ENCODE measurements around the gene UTP18. TPM values are rescaled to one million over a fixed set of nuclear protein-coding genes. Genes with fewer than 3 reads are reported as not detected.
A peak's percentile ranks its signal among the peaks of the same experiment; 100 is the strongest.

The UTP18 gene
- total and polyA plus RNA-seq, 9 of the 15 experiments (the other 6 are each of a cell fraction or from before 2014, with no cell fraction given) = 31.1 to 99.2 (median 66.7) TPM

DNA sequence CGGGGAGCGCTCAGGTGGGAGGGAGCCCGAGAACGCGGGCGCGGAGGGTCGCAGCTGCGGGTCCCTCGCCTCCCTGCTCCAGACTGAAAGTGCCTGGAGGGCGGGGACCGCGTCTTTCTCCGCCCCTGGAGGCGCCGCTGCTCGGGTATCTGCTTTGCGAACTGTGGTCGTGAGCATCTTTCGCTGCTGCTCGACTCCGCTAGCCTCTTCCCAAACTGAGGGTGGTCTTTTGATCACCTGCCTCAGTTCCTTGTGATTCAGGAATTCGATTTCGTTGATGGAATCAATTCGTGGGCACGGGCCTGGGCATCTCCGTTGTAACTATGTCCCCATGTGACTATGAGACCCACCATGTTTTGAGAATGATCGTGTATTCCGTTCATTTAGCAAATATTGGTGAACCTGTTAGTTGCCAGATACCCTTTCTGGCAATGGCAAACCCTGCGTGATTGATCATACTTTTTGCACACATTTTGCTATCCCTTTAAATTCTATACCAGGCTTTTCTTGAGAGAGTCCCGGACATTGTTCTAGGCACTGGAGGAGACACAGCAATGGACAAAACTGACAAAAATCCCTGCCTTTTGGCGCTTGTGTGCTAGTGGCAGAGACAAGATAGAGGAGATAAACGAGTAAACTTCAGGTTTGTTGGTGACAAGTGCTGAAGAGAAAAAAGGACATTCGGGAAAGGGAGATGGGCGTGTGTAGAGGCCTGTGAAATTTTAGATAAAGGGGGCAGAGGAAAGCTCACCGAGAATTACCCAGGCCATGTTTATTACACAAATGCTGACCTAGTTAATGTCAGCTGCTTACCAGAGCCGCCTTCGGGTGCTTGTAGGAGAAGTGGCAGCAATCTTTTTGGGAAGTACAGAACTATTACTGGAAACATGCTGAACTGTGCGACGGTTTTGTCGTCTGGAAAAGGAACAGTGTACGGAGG lies 948 bp downstream of the UTP18 start (continued):
- TF ChIP-seq, protein P1, sequence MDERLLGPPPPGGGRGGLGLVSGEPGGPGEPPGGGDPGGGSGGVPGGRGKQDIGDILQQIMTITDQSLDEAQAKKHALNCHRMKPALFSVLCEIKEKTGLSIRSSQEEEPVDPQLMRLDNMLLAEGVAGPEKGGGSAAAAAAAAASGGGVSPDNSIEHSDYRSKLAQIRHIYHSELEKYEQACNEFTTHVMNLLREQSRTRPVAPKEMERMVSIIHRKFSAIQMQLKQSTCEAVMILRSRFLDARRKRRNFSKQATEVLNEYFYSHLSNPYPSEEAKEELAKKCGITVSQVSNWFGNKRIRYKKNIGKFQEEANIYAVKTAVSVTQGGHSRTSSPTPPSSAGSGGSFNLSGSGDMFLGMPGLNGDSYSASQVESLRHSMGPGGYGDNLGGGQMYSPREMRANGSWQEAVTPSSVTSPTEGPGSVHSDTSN (CRISPR knock-in tag; IDR thresholded peaks at IDR 0.05; ENCODE audit: low read depth) = no peak
- TF ChIP-seq, protein P1 (tag; conservative IDR thresholded peaks at IDR 0.05; ENCODE audit: low read depth) = no peak
- no peak for TF ChIP-seq KLF10 (CRISPR knock-in tag; IDR thresholded peaks at IDR 0.05)
- TF ChIP-seq CC2D1A (IDR thresholded peaks at IDR 0.05) = no peak
- no peak for TF ChIP-seq ZNF41 (CRISPR knock-in tag; conservative IDR thresholded peaks at IDR 0.05)
- no peak for TF ChIP-seq CHD4 (IDR thresholded peaks at IDR 0.05; ENCODE audit: insufficient read depth, insufficient replicate concordance, low read depth, low read length, poor library complexity, severe bottlenecking)
- TF ChIP-seq, protein P2, sequence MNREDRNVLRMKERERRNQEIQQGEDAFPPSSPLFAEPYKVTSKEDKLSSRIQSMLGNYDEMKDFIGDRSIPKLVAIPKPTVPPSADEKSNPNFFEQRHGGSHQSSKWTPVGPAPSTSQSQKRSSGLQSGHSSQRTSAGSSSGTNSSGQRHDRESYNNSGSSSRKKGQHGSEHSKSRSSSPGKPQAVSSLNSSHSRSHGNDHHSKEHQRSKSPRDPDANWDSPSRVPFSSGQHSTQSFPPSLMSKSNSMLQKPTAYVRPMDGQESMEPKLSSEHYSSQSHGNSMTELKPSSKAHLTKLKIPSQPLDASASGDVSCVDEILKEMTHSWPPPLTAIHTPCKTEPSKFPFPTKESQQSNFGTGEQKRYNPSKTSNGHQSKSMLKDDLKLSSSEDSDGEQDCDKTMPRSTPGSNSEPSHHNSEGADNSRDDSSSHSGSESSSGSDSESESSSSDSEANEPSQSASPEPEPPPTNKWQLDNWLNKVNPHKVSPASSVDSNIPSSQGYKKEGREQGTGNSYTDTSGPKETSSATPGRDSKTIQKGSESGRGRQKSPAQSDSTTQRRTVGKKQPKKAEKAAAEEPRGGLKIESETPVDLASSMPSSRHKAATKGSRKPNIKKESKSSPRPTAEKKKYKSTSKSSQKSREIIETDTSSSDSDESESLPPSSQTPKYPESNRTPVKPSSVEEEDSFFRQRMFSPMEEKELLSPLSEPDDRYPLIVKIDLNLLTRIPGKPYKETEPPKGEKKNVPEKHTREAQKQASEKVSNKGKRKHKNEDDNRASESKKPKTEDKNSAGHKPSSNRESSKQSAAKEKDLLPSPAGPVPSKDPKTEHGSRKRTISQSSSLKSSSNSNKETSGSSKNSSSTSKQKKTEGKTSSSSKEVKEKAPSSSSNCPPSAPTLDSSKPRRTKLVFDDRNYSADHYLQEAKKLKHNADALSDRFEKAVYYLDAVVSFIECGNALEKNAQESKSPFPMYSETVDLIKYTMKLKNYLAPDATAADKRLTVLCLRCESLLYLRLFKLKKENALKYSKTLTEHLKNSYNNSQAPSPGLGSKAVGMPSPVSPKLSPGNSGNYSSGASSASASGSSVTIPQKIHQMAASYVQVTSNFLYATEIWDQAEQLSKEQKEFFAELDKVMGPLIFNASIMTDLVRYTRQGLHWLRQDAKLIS (CRISPR knock-in tag; IDR thresholded peaks at IDR 0.05) = no peak
- TF ChIP-seq CBFB (CRISPR knock-in tag; IDR thresholded peaks at IDR 0.05) = no peak
- no peak for TF ChIP-seq ELF4 (CRISPR knock-in tag; IDR thresholded peaks at IDR 0.05)
- TF ChIP-seq NFIC (IDR thresholded peaks at IDR 0.05) = no peak
- no peak for TF ChIP-seq SAFB2 (IDR thresholded peaks at IDR 0.05; ENCODE audit: borderline replicate concordance, low read depth, low read length, severe bottlenecking)
- TF ChIP-seq U2AF1 (optimal IDR thresholded peaks at IDR 0.05; ENCODE audit: low read depth, low read length) = no peak
- TF ChIP-seq ZBTB7A (IDR thresholded peaks at IDR 0.05; ENCODE audit: borderline replicate concordance, control insufficient read depth, low read depth, low read length) = peak; percentile 94
- TF ChIP-seq HIVEP1 (CRISPR knock-in tag; IDR thresholded peaks at IDR 0.05) = no peak
